HCT116 (cell line): ENCODE results near the gene CXCL1. TPM values are rescaled to one million over a fixed set of nuclear protein-coding genes. Genes with fewer than 3 reads are reported as not detected.

ENCODE experiments used
- ATAC-seq: fragments of 200-7000 bp; cut with Tn5 transposase; 2 replicates; pipeline ENCODE4 v1.9.1; 2020; ENCODE audit warnings: mild to moderate bottlenecking, moderate library complexity
- BruUV-seq: library from RNA; stranded (reverse); fragments of 400-500 nt; replicated peaks from 2 replicates; lab custom pipeline; 2021; lab: Mats Ljungman, UMichigan
- CTCF ChIA-PET: fragments of 300-600 bp; sonication (Branson Sonifier 250); formaldehyde crosslinking; loops from one replicate; lab custom pipeline; 2021; ENCODE audit warnings: antibody characterized with exemption; lab: Charles Lee
- POLR2A ChIA-PET: fragments of 300-600, 350-600 bp; sonication (Branson Sonifier 250); formaldehyde crosslinking; loops from one replicate; lab custom pipeline; 2021; ENCODE audit warnings: antibody characterized with exemption; lab: Charles Lee
- RAD21 ChIA-PET, 2 experiments: fragments of 300-600 bp; sonication (Branson Sonifier 250); formaldehyde crosslinking; loops; one replicate each; lab custom pipeline; 2023; ENCODE audit warnings: low total read pairs in 2 of 2; ENCODE audit not compliant: uncharacterized antibody in 2 of 2, unreplicated experiment in 2 of 2, low non-redundant PET in 1 of 2; lab: Charles Lee
- DNase-seq: peaks from one replicate; pipeline ENCODE4 v3.0.0-alpha.2; 2010; ENCODE audit warnings: low read depth, low spot score
- H2AFZ ChIP-seq: fragments of 200-600 bp; shearing (Covaris generic), sonication (generic); 2 replicates; pipeline ENCODE4 v1.6.1; 2017; ENCODE audit warnings: low read depth, mixed run types, mixed read lengths, antibody characterized with exemption, low read length; ENCODE audit not compliant: poor library complexity, severe bottlenecking
- H3K27ac ChIP-seq: 2 replicates; pipeline ENCODE4 v1.5.1; 2012; ENCODE audit warnings: low read depth, low read length
- H3K27me3 ChIP-seq: fragments of 200-600 bp; sonication (generic); 2 replicates; pipeline ENCODE4 v1.6.1; 2016; ENCODE audit warnings: mixed run types, low read length, mixed read lengths; ENCODE audit not compliant: insufficient read depth
- H3K36me3 ChIP-seq, 2 experiments: fragments of 200-500 bp in 1 of 2; fragments of 200-600 bp in 1 of 2; sonication (Bioruptor generic) in 1 of 2; sonication (generic) in 1 of 2; 2 replicates each; pipeline versions ENCODE4 v1.5.1 to v1.6.1; 2014 to 2016; ENCODE audit warnings: low read length in 2 of 2, inconsistent platforms in 1 of 2, mixed read lengths in 1 of 2, mixed run types in 1 of 2; ENCODE audit not compliant: insufficient read depth in 2 of 2, control insufficient read depth in 1 of 2
- H3K4me1 ChIP-seq, 2 experiments: fragments of 200-600 bp in 1 of 2; sonication (generic) in 1 of 2; 2 replicates each; pipeline versions ENCODE4 v1.5.1 to v1.6.1; 2012 to 2017; ENCODE audit warnings: low read length in 2 of 2, inconsistent platforms in 1 of 2, mild to moderate bottlenecking in 1 of 2, mixed read lengths in 1 of 2, mixed run types in 1 of 2, moderate library complexity in 1 of 2; ENCODE audit not compliant: insufficient read depth in 2 of 2, control insufficient read depth in 1 of 2
- H3K4me2 ChIP-seq: fragments of 200-600 bp; sonication (generic); 2 replicates; pipeline ENCODE4 v1.6.1; 2017; ENCODE audit warnings: mixed run types, low read length, mixed read lengths
- H3K4me3 ChIP-seq, 2 experiments: fragments of 200-600 bp in 1 of 2; sonication (generic) in 1 of 2; replicated peaks in 1 of 2; 2 replicates each; pipeline ENCODE4 v1.5.1; 2011 to 2016; ENCODE audit warnings: low read length in 2 of 2, control low read depth in 1 of 2, low read depth in 1 of 2, mild to moderate bottlenecking in 1 of 2, mixed read lengths in 1 of 2, mixed run types in 1 of 2
- H3K79me2 ChIP-seq: fragments of 200-600 bp; sonication (generic); 2 replicates; pipeline ENCODE4 v1.6.1; 2017; ENCODE audit warnings: mild to moderate bottlenecking, mixed run types, low read length, moderate library complexity, mixed read lengths; ENCODE audit not compliant: insufficient read depth
- H3K9ac ChIP-seq: fragments of 200-600 bp; sonication (generic); 2 replicates; pipeline ENCODE4 v1.6.1; 2016; ENCODE audit warnings: low read length, mixed read lengths
- H3K9me2 ChIP-seq: fragments of 200-600 bp; sonication (generic), shearing (Covaris generic); 2 replicates; pipeline ENCODE4 v1.6.1; 2017; ENCODE audit warnings: mixed run types, mild to moderate bottlenecking, moderate library complexity; ENCODE audit not compliant: insufficient read depth
- H3K9me3 ChIP-seq, 2 experiments: fragments of 200-500 bp in 1 of 2; fragments of 200-600 bp in 1 of 2; sonication (Bioruptor generic) in 1 of 2; sonication (generic) in 1 of 2; 2 replicates each; pipeline ENCODE4 v1.6.1; 2014 to 2017; ENCODE audit warnings: low read length in 2 of 2, mixed read lengths in 2 of 2, inconsistent platforms in 1 of 2, low read depth in 1 of 2, mild to moderate bottlenecking in 1 of 2, mixed run types in 1 of 2, moderate library complexity in 1 of 2; ENCODE audit not compliant: control insufficient read depth in 1 of 2, insufficient read depth in 1 of 2
- H4K20me1 ChIP-seq: fragments of 200-600 bp; sonication (generic), shearing (Covaris generic); 2 replicates; pipeline ENCODE4 v1.6.1; 2017; ENCODE audit warnings: mixed run types, mild to moderate bottlenecking, moderate library complexity; ENCODE audit not compliant: insufficient read depth
- ATF3 ChIP-seq: IDR thresholded peaks from 2 replicates; pipeline ENCODE4 v1.6.1; 2012
- CBX3 ChIP-seq: IDR thresholded peaks from 2 replicates; pipeline ENCODE4 v1.6.1; 2012; ENCODE audit warnings: low read depth
- CEBPB ChIP-seq: IDR thresholded peaks from 2 replicates; pipeline ENCODE4 v1.6.1; 2012; ENCODE audit warnings: low read depth
- CTCF ChIP-seq, 3 experiments: fragments of 200-600 bp in 1 of 3; sonication (generic) in 1 of 3; IDR thresholded peaks in 2 of 3; conservative IDR thresholded peaks in 1 of 3; 2 replicates each; pipeline ENCODE4 v1.5.1; 2012 to 2017; ENCODE audit warnings: low read depth in 2 of 3, low read length in 2 of 3, antibody characterized with exemption in 1 of 3, borderline replicate concordance in 1 of 3, control low read depth in 1 of 3, mild to moderate bottlenecking in 1 of 3, mixed read lengths in 1 of 3, mixed run types in 1 of 3, moderate library complexity in 1 of 3; ENCODE audit not compliant: insufficient read depth in 1 of 3
- EGR1 ChIP-seq: IDR thresholded peaks from 2 replicates; pipeline ENCODE4 v1.6.1; 2012; ENCODE audit warnings: low read depth
- ELF1 ChIP-seq: IDR thresholded peaks from 2 replicates; pipeline ENCODE4 v1.6.1; 2012; ENCODE audit warnings: low read depth, borderline replicate concordance
- FOSL1 ChIP-seq: IDR thresholded peaks from 2 replicates; pipeline ENCODE4 v1.6.1; 2012; ENCODE audit warnings: low read depth
- JUND ChIP-seq: IDR thresholded peaks from 2 replicates; pipeline ENCODE4 v1.6.1; 2012
- MAX ChIP-seq: IDR thresholded peaks from 2 replicates; pipeline ENCODE4 v1.6.1; 2012
- POLR2A ChIP-seq: IDR thresholded peaks from 2 replicates; pipeline ENCODE4 v1.7.0; 2011; ENCODE audit warnings: borderline replicate concordance; ENCODE audit not compliant: insufficient read depth, insufficient read length; ENCODE audit errors: extremely low read depth
- SIN3A ChIP-seq: IDR thresholded peaks from 2 replicates; pipeline ENCODE4 v1.6.1; 2012; ENCODE audit warnings: low read depth
- SRF ChIP-seq: IDR thresholded peaks from 2 replicates; pipeline ENCODE4 v1.6.1; 2012; ENCODE audit warnings: low read depth
- intact Hi-C: fragments of 100-400 bp; cut with micrococcal nuclease; formaldehyde crosslinking; loops from 2 replicates; pipeline ENCODE4 v1.10.0; 2022
- total RNA-seq: library from RNA; stranded (reverse); gene quantifications from one replicate; pipeline ENCODE4 v1.2.1, GENCODE V29; 2021; ENCODE audit not compliant: unreplicated experiment

Gene CXCL1
- total RNA-seq, 1 experiment from 2014 or later = 2.5 TPM

- no peak overlapping the region for H3K27ac ChIP-seq
- ChIA-PET RAD21 (no interaction called here), CTCF (interaction anchor here (1.0 kb wide), 1 partner anchor 8 kb away, joined by 4 read pairs; the partner anchor contains the start of gene CXCL1), POLR2A (no interaction called here)
- no peak overlapping the region for H3K9ac ChIP-seq
- no peak for DNase-seq
- H3K4me3 ChIP-seq = no peak overlapping the region
- no peak overlapping the region for H3K4me2 ChIP-seq
- H3K79me2 ChIP-seq = no peaks in the 10 kb centered on the region
- ATAC-seq = no peak
- no peaks in the 10 kb centered on the region for H3K27me3 ChIP-seq
- no peaks in the 10 kb centered on the region for H4K20me1 ChIP-seq
- no peaks in the 10 kb centered on the region for H3K36me3 ChIP-seq
- H3K9me2 ChIP-seq = no peaks in the 10 kb centered on the region
- no peak overlapping the region for H2AFZ ChIP-seq
- H3K9me3 ChIP-seq = no peaks in the 10 kb centered on the region
- BruUV-seq = no TSS peak
- intact Hi-C loops = loop anchor here (10.0 kb wide), 1 partner anchor 515 kb away; no protein-coding TSS in a partner anchor
- TF ChIP-seq POLR2A (no peak), CEBPB (no peak), MAX (no peak), ELF1 (no peak), CTCF (IDR thresholded peaks at IDR 0.05 in 2 of 3, conservative IDR thresholded peaks at IDR 0.05 in 1 of 3; ENCODE audit: borderline replicate concordance in 1 of 3, insufficient read depth in 1 of 3, low read depth in 2 of 3, low read length in 2 of 3) (no peak), EGR1 (no peak), CBX3 (no peak)
- no peaks in the 10 kb centered on the region for H3K4me1 ChIP-seq
These were observed 9.0 kb upstream of the CXCL1 start for GRCh38 chr4:73860181-73860580.

- POLR2A ChIA-PET = no interaction called here
- H2AFZ ChIP-seq = no peak overlapping the region
- no peak overlapping the region for H3K4me2 ChIP-seq
- TF ChIP-seq SRF (no peak), JUND (no peak), FOSL1 (no peak), SIN3A (no peak), CBX3 (no peak), ATF3 (no peak), MAX (no peak)
- TF ChIP-seq, all 23 proteins: peak for 0
- Histone ChIP-seq H3K27me3 (no peaks in the 10 kb centered on the region), H3K4me1 (no peaks in the 10 kb centered on the region), H4K20me1 (no peaks in the 10 kb centered on the region), H3K9me3 (no peaks in the 10 kb centered on the region), H3K36me3 (no peaks in the 10 kb centered on the region), H3K79me2 (no peaks in the 10 kb centered on the region), H3K9me2 (no peaks in the 10 kb centered on the region), H3K27ac (no peak overlapping the region), H3K9ac (no peak overlapping the region), H3K4me3 (no peak overlapping the region)
- BruUV-seq = no TSS peak
- ATAC-seq (no peak), DNase-seq (no peak)
- RAD21 ChIA-PET = no interaction called here
- CTCF ChIA-PET = no interaction called here
- intact Hi-C loops = loop anchor here (10.0 kb wide), 1 partner anchor 516 kb away; no protein-coding TSS in a partner anchor
These were observed 8.3 kb upstream of the CXCL1 start for GRCh38 chr4:73860917-73861316.
